NCI-H1417 treated with DMSO at 0.1 percent for 48 hours (cell line): ENCODE data around the gene WHRN.

Experiments used
- DNase-seq: peaks from one replicate; lab custom pipeline; 2025; lab: John Stamatoyannopoulos, UW

WHRN gene

GRCh38 chr9:114382699-114383520, 122.4 kb downstream of the WHRN start:
- DNase-seq, result no peak

DNA sequence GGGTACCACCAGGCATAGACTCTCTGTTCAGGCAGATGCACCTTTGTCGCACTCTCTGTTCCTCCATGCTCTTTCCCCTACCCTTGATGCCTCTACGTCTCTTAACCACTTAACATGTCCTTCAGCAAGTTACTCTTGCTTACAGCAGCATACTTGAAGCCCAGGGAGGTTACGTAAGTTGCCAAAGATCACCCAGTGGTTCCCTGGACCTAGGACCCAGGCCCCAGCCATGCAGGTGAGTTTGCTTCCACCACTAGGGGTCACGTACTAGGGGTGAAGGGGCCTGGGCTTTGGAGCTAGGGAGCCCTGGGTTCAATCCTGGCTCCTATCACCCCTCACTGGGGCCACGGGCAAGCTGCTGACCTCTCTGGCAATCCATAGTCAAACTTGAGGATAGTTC, 126.4 kb downstream of the WHRN start:
- no peak for DNase-seq

DNA sequence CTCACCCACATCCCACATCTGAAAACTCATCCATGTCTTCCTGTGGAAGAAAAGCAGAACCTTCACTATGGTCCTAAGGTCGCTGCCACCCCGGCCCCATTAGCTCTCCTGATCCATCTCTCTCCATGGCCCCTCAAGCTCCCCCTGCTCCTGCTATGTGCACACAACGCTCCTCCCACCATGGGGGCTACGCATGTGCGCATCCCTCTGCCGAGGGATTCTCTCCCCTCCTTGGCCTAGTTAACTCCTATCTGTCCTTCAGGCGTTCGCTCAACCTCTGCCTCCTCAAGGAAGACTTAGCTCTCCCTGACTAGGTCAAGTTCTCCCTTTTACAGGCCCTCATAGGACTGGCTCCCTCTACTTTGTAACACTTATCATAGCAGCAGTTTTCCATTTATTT, 127.3 kb downstream of the WHRN start:
- no peak for DNase-seq

- DNase-seq, result no peak
Measured at GRCh38 chr9:114376586-114377445, 128.5 kb downstream of the WHRN start.

GRCh38 chr9:114375386-114376175, 129.7 kb downstream of the WHRN start:
- DNase-seq, result no peak

GRCh38 chr9:114374936-114375335, 130.3 kb downstream of the WHRN start:
- no peak for DNase-seq

GRCh38 chr9:114373960-114374730, 131.1 kb downstream of the WHRN start:
- no peak for DNase-seq

DNA sequence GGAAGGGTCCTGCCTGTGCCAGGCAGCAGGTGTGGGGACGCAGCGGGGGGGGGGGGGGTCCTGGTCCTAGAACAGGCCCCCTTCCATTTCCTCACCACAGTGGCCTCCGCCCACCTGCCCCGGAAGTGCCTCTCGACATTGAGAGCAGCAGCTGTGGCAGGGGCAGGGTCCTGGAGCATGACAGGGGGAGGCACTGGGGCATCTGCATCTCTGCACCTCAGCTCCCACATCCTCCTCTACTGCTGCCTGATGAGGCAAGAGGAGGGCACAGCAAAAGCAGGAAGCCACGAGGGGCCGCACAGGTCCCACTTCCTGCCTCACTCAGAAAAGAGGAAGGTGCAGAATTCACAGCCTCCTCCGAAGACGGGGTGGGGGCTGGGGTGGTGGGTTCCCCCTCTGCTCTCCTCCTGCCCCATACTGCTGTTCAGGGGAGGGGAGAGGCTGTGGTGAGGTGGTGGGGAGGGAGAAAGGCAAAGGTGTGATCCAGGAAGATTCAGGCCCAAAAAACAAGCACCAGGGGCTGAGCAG, 132.3 kb downstream of the WHRN start:
- DNase-seq, result no peak

- no peak for DNase-seq
Measured at GRCh38 chr9:114371973-114372917, 133.0 kb downstream of the WHRN start.

DNA sequence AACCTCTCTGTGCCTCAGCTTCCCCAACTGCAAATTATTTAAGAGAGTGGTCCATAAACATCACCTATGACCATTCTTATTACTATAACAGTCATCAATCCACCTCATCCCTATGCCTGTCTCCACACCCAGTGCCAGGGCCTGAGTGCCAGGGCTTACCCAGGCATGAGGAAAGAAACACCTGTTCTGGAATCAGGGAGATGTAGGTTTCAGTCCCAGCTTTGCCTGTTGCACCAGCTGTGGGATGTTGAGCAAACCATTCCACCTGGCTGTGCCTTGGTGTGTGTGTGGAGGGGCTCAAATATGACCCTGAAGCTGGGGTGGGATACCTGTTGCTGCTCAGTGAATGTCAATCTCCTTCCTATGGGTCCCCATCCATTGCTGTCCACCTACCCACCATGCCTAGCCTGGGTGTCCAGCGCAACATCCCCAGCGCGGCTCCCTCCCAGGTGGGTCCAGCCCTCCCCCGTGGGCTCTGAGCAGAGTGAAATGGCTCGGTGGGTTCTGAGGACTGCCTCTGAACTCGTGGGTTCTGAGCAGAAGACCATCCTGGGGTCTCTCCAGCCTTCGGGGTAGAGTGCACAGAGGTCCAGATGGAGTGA, 133.8 kb downstream of the WHRN start:
- no peak for DNase-seq

GRCh38 chr9:114370968-114371320, 134.3 kb downstream of the WHRN start:
- no peak for DNase-seq

DNA sequence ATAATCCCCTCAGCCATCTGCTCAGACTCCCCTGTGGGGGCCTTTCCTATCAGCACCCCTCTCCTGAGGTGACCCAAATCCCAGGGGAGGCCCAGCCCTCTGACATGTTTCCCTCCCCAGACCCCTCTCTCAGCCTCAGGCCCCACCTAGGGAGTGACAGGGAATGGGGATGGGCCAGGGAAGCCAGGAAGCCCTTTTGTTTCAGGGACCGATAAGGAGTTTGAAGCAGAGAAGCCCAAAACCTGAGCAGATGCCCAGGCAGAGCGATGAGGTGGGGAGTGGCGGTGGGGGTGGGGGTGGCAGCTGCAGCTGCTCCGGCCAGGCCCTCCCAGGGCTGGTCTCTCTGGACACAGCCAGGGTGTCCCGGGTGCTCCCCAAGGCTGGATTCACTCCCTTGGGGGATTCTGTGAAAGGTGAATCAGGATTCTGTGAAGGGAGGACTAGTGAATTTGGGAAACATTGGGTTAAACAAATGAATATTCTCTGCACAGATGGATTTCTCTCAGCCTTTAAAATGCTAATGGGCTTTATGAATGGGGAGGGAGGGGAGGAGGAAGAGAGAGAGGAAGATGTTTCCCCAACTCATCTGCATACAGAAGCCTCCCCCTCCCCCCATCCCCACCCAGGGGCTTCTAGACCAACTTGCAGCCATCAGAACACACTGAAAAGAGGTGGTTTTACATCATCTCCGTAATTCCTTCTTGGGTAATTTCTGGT, 134.9 kb downstream of the WHRN start:
- no peak for DNase-seq

DNA sequence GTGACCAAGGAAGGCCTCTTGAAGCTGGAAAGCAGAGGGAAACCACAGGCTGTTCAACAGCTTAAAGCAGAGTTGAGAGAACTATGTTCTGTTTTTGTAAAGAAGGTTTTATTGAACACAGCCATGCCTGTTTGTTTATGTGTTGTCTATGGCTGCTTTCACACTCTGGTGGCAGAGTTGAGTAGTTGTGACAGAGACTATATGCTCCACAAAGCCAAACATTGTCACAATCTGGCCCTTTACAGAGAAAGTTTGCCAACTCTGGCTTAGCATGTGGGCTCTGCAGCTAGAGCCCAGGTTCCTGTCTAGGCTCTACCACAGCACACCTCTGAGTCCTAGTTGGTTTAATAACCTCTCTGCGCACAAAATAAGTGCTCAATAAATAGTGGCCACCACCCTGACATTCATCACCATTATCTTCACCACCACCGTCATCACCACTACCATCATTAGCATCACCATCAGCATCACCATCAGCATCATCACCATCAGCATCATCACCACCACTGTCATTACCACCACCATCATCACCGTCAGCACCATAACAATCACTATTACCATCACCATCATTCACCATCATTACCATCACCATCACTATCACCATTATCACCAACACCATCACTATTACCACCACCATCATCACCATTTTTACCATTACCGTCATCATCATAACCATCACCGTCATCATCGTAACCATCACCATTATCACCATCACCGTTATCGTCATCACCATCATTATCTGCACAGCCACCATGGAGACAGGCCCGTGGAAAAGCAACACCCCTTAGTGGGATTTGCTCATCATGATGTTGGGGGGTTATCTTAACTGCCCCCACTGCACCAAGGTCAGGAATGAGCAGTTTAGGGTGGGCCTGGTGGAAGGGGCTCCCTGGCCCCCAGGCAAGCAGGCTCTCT, 135.8 kb downstream of the WHRN start:
- no peak for DNase-seq

DNA sequence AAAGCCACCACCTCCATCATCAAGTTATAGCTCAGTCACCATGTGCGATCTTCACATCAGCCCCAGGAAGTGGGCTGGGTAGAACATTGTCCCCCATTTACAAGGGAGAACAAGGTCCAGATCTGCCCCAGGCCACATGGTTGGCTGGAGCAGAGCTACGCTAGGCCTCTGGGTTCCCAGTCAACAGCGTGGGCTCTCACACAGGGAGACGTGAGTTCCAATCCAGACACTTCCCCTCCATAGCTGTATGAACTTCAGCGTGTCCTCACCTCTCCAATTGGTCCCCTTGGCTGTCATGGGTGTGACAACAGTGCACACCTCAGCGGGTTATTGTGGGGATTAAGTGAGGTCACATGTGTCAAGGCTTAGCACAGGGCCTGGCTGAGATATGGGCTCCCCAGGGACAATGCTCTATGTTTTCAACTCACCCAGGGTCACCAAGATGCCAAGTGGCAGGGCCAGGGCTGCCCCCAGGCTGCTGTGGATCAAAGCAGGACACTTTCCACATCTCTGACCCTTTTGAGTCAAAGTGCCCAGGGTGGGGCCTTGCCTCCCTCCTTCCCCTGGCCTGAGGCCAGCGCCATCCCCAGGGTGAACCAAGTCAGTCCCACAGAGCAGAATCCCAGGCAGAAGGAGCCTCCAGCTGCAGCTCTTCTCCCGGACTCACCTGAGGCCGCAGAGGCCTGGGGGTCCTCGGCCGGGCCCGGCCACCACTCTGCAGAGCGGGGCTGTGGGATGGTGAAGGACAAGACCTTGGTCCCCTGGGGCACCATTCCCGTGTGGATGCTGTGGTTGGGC, 137.3 kb downstream of the WHRN start:
- DNase-seq, result no peak

- no peak for DNase-seq
Measured at GRCh38 chr9:114367366-114367765, 137.9 kb downstream of the WHRN start.

- DNase-seq, result no peak
Measured at GRCh38 chr9:114366334-114367128, 138.7 kb downstream of the WHRN start.
